Activated CD4-positive, alpha-beta T cell treated with anti-CD3 and anti-CD28 coated beads for 1 hour (primary cell): ENCODE data around the gene DNAH2.
A peak's percentile ranks its signal among the peaks of the same experiment; 100 is the strongest.
"Not testable (repeated sequence)": the region's sequence is repeated elsewhere in the genome, so short reads cannot be mapped to it uniquely, and the experiment has no call there.

Experiments
- DNase-seq: peaks from one replicate; pipeline ENCODE4 v3.0.0-alpha.2; 2020

The DNAH2 gene

DNA sequence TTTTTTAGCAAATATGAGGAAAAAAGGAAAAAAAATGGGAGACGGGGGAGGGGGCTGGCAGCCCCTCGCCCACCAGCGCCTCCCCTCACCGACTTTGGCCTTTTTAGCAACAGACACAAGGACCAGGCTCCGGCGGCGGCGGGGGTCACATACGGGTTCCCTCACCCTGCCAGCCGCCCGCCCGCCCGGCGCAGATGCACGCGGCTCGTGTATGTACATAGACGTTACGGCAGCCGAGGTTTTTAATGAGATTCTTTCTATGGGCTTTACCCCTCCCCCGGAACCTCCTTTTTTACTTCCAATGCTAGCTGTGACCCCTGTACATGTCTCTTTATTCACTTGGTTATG, 136.1 kb downstream of the DNAH2 start:
- no peak for DNase-seq

- DNase-seq, result no peak
Observed at GRCh38 chr17:7854078-7854777, 136.7 kb downstream of the DNAH2 start.

DNA sequence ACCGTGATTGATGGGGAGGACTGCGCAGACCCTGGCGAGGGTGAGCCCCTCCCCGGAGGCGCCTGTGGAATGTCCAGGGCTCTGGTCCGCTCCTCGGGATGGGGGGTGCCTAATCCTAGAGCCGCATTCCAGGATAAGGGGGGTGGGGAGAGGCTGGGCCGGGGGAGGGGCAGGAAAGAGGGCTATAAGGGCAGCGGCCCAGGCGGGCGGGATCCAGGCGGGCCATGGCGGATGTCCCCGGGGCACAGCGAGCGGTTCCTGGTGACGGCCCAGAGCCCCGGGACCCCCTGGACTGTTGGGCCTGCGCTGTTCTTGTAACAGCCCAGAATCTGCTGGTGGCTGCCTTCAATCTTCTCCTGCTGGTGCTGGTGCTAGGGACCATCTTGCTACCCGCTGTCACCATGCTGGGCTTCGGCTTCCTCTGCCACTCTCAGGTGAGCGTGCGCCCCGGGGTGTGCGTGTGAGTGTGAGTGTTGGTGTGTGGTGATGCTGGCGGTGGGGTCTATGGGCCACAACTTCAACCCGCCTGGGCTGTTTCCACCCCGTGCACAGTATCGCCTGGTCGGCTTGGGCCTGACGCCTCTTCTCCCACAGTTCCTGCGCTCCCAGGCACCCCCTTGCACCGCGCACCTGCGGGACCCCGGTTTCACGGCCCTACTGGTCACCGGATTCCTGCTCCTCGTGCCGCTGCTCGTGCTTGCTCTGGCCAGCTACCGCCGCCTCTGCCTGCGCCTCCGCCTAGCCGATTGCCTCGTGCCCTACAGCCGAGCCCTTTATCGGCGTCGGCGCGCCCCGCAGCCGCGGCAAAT, 137.5 kb downstream of the DNAH2 start, which contains the start of gene TMEM88:
TMEM88 (plus strand) TSS at position 216 of the 809 bp plus-strand sequence; CDS start at position 225, 9 bp downstream.
- DNase-seq, result peak; percentile 48

- peak; percentile 40 for DNase-seq
Observed at GRCh38 chr17:7855660-7856010, 138.1 kb downstream of the DNAH2 start.

- DNase-seq, result peak; percentile 45
Observed at GRCh38 chr17:7856011-7856810, 138.7 kb downstream of the DNAH2 start.

DNA sequence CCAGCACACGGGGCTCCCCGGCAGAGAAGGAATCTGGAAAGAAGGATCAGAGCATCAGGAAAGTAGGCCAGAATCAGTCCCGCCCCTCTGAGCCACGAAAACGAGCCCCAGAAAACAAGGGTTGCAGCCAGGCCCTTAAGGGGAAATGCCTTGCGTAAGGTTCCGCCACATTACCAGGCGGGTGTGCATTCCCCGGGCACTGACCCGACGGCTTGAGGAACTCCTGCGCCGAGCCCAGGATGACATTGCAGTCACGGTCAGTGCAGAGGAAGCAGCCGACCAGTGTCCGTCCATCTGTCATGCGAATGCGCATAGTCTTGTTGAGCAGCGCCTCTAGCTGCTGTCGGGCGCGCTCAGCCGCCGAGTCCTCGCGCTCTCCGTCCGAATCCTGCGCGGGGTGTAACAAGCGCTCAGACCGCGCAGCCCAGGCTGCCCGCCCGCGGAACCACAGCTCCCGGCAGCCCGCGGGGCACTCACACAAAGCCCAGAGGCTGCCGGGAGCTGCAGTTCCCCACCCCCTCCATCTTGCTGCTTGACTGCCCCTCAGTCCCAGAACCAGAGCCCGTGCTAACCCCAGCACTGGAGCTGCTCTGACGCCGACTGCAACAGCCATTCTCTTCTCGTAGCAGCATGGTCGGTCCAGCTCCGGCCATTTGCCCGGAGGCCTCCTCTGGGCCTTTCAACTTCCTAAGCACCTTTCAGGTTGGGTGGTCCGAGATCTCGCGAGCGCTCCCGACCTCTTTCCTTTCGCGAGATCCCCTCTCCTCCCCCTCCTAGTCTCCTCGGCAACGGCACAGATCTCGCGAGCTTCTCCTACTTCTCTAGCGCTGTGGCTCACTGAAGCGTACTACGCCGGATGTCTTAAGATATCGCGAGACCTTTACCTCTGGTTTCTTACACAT, 139.5 kb downstream of the DNAH2 start, which contains the start of gene NAA38:
NAA38 (minus strand) TSS at position 749 of the 902 bp plus-strand sequence; CDS start at position 653, 96 bp downstream.
- DNase-seq, result peak; percentile 91

DNA sequence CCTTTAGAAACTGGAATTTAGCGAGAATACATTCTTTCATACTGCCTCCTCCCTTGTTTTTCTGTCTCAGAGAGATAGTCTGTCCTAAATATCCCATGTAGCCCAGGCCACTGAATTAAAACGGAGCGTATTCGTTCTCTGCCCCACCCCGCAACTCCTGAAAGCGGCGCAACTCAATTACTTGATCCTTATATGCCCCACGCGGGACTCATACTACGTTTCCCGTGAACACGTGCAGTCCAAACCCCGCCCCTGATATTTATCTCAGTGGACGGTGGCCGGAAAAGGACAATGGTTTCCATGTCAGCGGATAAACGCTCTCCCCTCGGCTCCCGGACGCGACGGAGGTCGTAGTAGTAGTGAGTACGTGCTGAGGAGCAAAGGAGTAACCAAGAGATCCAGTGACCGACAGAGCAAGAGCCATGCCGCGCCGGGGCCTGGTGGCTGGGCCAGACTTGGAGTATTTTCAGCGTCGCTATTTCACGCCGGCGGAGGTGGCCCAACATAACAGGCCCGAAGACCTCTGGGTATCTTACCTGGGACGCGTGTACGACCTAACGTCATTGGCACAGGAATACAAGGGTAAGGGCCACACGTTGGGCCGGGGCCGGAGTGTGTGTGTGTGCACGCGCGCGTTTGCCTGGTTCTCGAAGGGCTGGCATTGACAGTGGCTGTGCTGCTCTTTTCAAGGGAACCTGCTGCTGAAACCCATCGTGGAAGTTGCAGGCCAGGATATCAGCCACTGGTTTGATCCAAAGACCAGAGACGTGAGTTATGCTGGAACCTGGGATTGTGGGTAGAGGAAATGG, 140.4 kb downstream of the DNAH2 start, which contains the start of gene CYB5D1:
CYB5D1 (plus strand) TSS at position 291 of the 809 bp plus-strand sequence; CDS start at position 423, 132 bp downstream.
- DNase-seq, result peak; percentile 83

DNA sequence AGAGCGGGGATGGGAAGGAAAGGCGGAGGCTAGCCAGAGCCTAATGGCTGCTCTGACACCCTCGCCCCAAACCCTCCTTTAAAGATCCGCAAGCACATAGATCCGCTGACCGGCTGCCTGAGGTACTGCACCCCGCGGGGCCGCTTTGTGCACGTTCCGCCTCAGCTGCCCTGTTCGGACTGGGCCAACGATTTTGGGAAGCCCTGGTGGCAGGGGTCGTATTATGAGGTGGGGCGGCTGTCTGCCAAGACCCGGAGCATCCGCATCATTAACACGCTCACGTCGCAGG, 140.9 kb downstream of the DNAH2 start:
- peak; percentile 50 for DNase-seq

GRCh38 chr17:7859028-7859427, 141.5 kb downstream of the DNAH2 start:
- DNase-seq, result no peak

DNA sequence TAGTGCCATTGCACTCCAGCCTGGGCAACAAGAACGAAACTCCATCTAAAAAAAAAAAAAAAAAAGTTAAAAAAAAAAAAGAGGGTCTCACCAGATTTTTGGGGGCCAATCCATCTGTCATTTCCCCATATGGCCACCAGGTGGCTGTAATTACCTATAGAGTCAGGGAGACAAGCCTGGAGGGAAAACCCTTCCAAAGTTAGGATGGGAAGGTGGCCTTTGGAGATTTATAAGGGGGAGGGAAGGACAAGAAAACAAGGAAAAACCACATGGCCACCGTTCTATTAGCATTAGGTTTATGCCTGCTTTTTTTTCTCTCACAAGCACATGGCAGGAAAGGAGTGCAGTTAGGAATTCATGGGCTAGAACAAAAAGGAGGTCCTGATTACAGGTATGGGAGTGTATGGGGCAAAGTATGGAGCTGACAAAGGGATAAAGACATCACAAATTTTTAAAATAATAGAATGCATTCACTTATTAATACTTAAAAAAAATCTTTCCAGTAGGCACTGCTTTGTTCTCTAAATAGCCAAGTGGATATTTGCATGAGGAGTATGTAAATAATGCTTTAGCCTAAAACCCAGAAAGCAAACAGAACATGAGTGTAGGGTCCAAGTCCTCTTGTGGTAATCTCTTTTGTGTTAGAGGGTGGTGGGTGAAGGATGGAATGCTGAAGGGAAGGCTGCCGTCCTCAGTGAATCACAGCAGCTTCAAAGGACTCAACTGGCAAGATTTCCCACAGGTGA, 145.3 kb downstream of the DNAH2 start:
- no peak for DNase-seq

DNA sequence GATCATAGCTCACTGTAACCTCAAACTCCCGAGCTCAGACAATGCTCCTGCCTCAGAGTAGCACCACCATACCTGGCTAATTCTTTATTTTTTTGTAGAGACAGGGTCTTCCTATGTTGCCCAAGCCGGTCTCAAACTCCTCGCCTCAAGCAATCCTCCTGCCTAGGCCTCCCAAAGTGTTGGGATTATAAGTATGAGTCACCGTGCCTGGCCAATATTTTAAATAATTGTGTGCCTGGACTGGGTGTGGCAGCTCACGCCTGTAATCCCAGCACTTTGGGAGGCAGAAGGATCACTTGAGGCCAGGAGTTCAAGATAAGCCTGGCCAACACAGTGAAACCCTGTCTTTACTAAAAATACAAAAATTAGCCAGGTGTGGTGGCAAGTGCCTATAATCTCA, 146.8 kb downstream of the DNAH2 start:
- DNase-seq, result not testable (repeated sequence)

- DNase-seq, result no peak
Observed at GRCh38 chr17:7864995-7865650, 147.6 kb downstream of the DNAH2 start.

DNA sequence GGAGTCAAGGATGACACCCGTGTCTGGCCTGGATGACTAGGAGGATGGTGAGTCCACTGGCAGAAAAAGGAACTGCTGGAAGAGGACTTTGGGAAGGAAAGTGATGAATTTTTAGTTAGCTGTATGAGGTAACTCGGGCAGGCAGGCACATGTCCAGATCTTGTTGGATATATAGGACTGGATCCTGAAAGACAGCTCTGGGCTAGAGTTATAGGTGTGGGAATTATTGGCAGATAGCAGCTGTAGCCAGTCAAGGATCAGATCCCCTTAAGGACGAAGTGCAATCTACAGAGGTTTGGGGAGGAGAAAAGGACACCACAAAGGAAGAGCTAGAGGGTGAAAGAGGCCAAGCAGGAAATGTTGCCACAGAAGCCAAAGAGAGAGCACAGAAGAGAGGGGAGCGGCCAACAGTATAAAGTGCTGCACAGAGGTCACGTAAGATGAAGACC, 150.4 kb downstream of the DNAH2 start:
- no peak for DNase-seq

DNA sequence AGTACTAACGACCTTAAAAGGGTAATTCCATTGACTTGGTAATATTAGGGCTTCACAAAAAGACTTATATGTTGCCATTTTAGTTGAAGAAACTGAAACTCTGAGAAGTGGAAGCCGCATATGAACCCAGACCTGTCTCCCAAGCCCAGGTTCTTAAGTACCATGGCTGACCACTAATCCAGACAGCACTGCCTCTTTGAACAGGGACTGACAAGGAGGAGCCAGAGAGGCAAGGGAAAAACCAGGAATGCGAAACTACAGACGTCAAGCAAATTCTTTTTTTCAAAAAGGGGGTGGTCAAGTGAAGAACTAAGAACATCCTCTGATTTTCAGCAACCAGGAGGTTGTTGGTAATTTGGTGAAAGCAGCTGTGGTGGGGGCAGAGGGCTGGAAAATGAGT, 155.5 kb downstream of the DNAH2 start:
- no peak for DNase-seq

GRCh38 chr17:7875804-7876370, 158.3 kb downstream of the DNAH2 start:
- no peak for DNase-seq

- DNase-seq, result no peak
Observed at GRCh38 chr17:7878234-7878633, 160.7 kb downstream of the DNAH2 start.

- DNase-seq, result no peak
Observed at GRCh38 chr17:7880076-7880868, 162.7 kb downstream of the DNAH2 start.

GRCh38 chr17:7881276-7882054, 163.9 kb downstream of the DNAH2 start:
- DNase-seq, result no peak
